NK-92 treated with Interleukin-12 subunit alpha and Interleukin-12 subunit beta, amount 100 ng/mL, for 24 hours (cell line): ENCODE data around the gene AKAP13.

Source experiments
- DNase-seq: peaks from one replicate; lab custom pipeline; 2025; lab: John Stamatoyannopoulos, UW

Gene AKAP13

GRCh38 chr15:85769182-85769900, 388.9 kb downstream of the AKAP13 start:
- no peak for DNase-seq

- DNase-seq: no peak
Measured at GRCh38 chr15:85770096-85771041, 390.0 kb downstream of the AKAP13 start.

- DNase-seq: no peak
Measured at GRCh38 chr15:85771271-85771670, 390.9 kb downstream of the AKAP13 start.

GRCh38 chr15:85771781-85772445, 391.5 kb downstream of the AKAP13 start:
- no peak for DNase-seq

GRCh38 chr15:85772668-85773067, 392.3 kb downstream of the AKAP13 start:
- DNase-seq: no peak

GRCh38 chr15:85773249-85773648, 392.8 kb downstream of the AKAP13 start:
- no peak for DNase-seq

- no peak for DNase-seq
Measured at GRCh38 chr15:85773970-85774369, 393.6 kb downstream of the AKAP13 start.

- no peak for DNase-seq
Measured at GRCh38 chr15:85777250-85778106, 397.1 kb downstream of the AKAP13 start.

GRCh38 chr15:85778107-85778776, 397.8 kb downstream of the AKAP13 start:
- no peak for DNase-seq

- no peak for DNase-seq
Measured at GRCh38 chr15:85779249-85779648, 398.8 kb downstream of the AKAP13 start.

- no peak for DNase-seq
Measured at GRCh38 chr15:85780225-85780985, 400.0 kb downstream of the AKAP13 start.

GRCh38 chr15:85781099-85781498, 400.7 kb downstream of the AKAP13 start:
- no peak for DNase-seq

- no peak for DNase-seq
Measured at GRCh38 chr15:85782064-85782463, 401.7 kb downstream of the AKAP13 start.

GRCh38 chr15:85785887-85786780, 405.7 kb downstream of the AKAP13 start:
- DNase-seq: no peak

GRCh38 chr15:85786781-85787114, 406.3 kb downstream of the AKAP13 start:
- DNase-seq: no peak

GRCh38 chr15:85788771-85789495, 408.5 kb downstream of the AKAP13 start:
- no peak for DNase-seq

- DNase-seq: no peak
Measured at GRCh38 chr15:85789496-85789875, 409.1 kb downstream of the AKAP13 start.

GRCh38 chr15:85792102-85792731, 411.8 kb downstream of the AKAP13 start:
- no peak for DNase-seq
